NCI-H2029 (cell line): ENCODE data around the gene SLC28A1.
A peak's percentile ranks its signal among the peaks of the same experiment; 100 is the strongest.
"Not testable (repeated sequence)": the region's sequence is repeated elsewhere in the genome, so short reads cannot be mapped to it uniquely, and the experiment has no call there.

Source experiments
- DNase-seq: peaks from one replicate; lab custom pipeline; 2025; lab: John Stamatoyannopoulos, UW

The SLC28A1 gene

GRCh38 chr15:84909782-84910181 is 25.3 kb downstream of the SLC28A1 start:
- DNase-seq = no peak

- DNase-seq = no peak
These were observed 26.6 kb downstream of the SLC28A1 start for GRCh38 chr15:84910928-84911623.

- DNase-seq = no peak
These were observed 27.6 kb downstream of the SLC28A1 start for GRCh38 chr15:84911879-84912660.

GRCh38 chr15:84913360-84913723 is 28.9 kb downstream of the SLC28A1 start:
- no peak for DNase-seq

- DNase-seq = no peak
These were observed 29.9 kb downstream of the SLC28A1 start for GRCh38 chr15:84914351-84914750.

- DNase-seq = peak; percentile 2
These were observed 30.6 kb downstream of the SLC28A1 start for GRCh38 chr15:84914909-84915605.

GRCh38 chr15:84915606-84915958 is 31.1 kb downstream of the SLC28A1 start:
- no peak for DNase-seq

GRCh38 chr15:84917452-84917851 is 33.0 kb downstream of the SLC28A1 start:
- no peak for DNase-seq

GRCh38 chr15:84919106-84919667 is 34.7 kb downstream of the SLC28A1 start:
- DNase-seq = no peak

GRCh38 chr15:84921121-84921520 is 36.7 kb downstream of the SLC28A1 start:
- DNase-seq = no peak

GRCh38 chr15:84922530-84922929 is 38.1 kb downstream of the SLC28A1 start:
- no peak for DNase-seq

- DNase-seq = no peak
These were observed 39.7 kb downstream of the SLC28A1 start for GRCh38 chr15:84924077-84924731.

GRCh38 chr15:84924821-84925569 is 40.5 kb downstream of the SLC28A1 start:
- not testable (repeated sequence) for DNase-seq

- no peak for DNase-seq
These were observed 41.4 kb downstream of the SLC28A1 start for GRCh38 chr15:84925906-84926305.

- DNase-seq = no peak
These were observed 42.2 kb downstream of the SLC28A1 start for GRCh38 chr15:84926491-84927230.

GRCh38 chr15:84928843-84929168 is 44.3 kb downstream of the SLC28A1 start:
- DNase-seq = no peak

- DNase-seq = no peak
These were observed 45.5 kb downstream of the SLC28A1 start for GRCh38 chr15:84929795-84930603.

- DNase-seq = no peak
These were observed 50.7 kb downstream of the SLC28A1 start for GRCh38 chr15:84934942-84935729.

GRCh38 chr15:84937144-84937543 is 52.7 kb downstream of the SLC28A1 start:
- DNase-seq = no peak
